Right lobe of liver (tissue), 6 donors: Measurements from ENCODE around the gene TGFBR3L. TPM values are rescaled to one million over a fixed set of nuclear protein-coding genes. Genes with fewer than 3 reads are reported as not detected.
"Not testable (repeated sequence)": the region's sequence is repeated elsewhere in the genome, so short reads cannot be mapped to it uniquely, and the experiment has no call there.

ENCODE experiments used
- ATAC-seq, 4 donors: fragments of 200-7000 bp; cut with Tn5 transposase; one replicate each; pipeline ENCODE4 v1.9.1; 2020; ENCODE audit warnings: mild to moderate bottlenecking in 4 of 4, moderate library complexity in 4 of 4
- DNase-seq, 3 donors: peaks; one replicate each; pipeline ENCODE4 v3.0.0-alpha.2; 2020
- H3K27ac ChIP-seq, 3 donors: fragments of 200-600 bp; one replicate each; pipeline ENCODE4 v1.8.0; 2022
- H3K27me3 ChIP-seq, 2 donors: fragments of 200-600 bp; one replicate each; pipeline ENCODE4 v1.8.0; 2022
- H3K36me3 ChIP-seq, 4 donors: fragments of 200-600 bp; sonication (generic) in 1 of 4; one replicate each; pipeline versions ENCODE4 v1.5.1 to v1.8.0; 2017 to 2022; ENCODE audit warnings: control low read depth in 1 of 4
- H3K4me1 ChIP-seq, 4 donors: fragments of 200-600 bp; sonication (generic) in 1 of 4; one replicate each; pipeline versions ENCODE4 v1.5.1 to v1.8.0; 2017 to 2022; ENCODE audit warnings: control low read depth in 1 of 4
- H3K4me3 ChIP-seq, 3 donors: fragments of 200-600 bp; one replicate each; pipeline ENCODE4 v1.8.0; 2022
- H3K9me3 ChIP-seq, 4 donors: fragments of 200-600 bp; sonication (generic) in 1 of 4; one replicate each; pipeline versions ENCODE4 v1.5.1 to v1.8.0; 2017 to 2022; ENCODE audit warnings: control low read depth in 1 of 4
- POLR2A ChIP-seq: fragments of 450-650 bp; IDR thresholded peaks from one replicate; pipeline ENCODE4 v1.6.1; 2017; ENCODE audit warnings: antibody characterized with exemption, mild to moderate bottlenecking
- WGBS: methylation state at CpG from one replicate; pipeline ENCODE4 v1.1.6; 2018; ENCODE audit warnings: low coverage, low lambda C conversion rate; ENCODE audit not compliant: insufficient coverage; ENCODE audit errors: missing lambda C conversion rate; 5-methylcytosine and 5-hydroxymethylcytosine counted together
- intact Hi-C, 2 donors: fragments of 100-400 bp; cut with DNase I; formaldehyde crosslinking; loops; one replicate each; pipeline versions ENCODE4 v1.11.2 to v1.14.1; 2022
- total RNA-seq, 6 experiments: library from RNA; depleted of rRNA in 2 of 6; stranded (reverse); fragments of >200 nt in 2 of 6; fragmentation: NEBNext Ultra II Directional in 3 of 6; extraction: Animal tissue kit (Norgen Biotek cat#: 25700) in 3 of 6; gene quantifications; one replicate each; pipeline versions ENCODE4 v1.1.0 to v1.2.4, GENCODE V29; 2016 to 2023
- TF ChIP-seq, protein P1 (sequence below), 4 donors: fragments of 200-600 bp in 3 of 4; fragments of 450-650 bp in 1 of 4; IDR thresholded peaks; one replicate each; pipeline versions ENCODE4 v1.5.1 to v1.8.0; 2016 to 2022; ENCODE audit warnings: antibody characterized with exemption in 4 of 4, mild to moderate bottlenecking in 2 of 4
- donor health status: DM: no; HTN: yes; CAD: no.
- donor health status: DM: no; HTN: no; CAD: no.
- donor health status: DM: no; HTN: no; CAD: no.
- donor health status: DM: no; HTN: yes; CAD: no.
- donor health status: DM: no; HTN: yes; CAD: no.

Gene TGFBR3L
- total RNA-seq, 6 experiments from 2014 or later = 0.42 to 2.9 (median 1.3) TPM

DNA sequence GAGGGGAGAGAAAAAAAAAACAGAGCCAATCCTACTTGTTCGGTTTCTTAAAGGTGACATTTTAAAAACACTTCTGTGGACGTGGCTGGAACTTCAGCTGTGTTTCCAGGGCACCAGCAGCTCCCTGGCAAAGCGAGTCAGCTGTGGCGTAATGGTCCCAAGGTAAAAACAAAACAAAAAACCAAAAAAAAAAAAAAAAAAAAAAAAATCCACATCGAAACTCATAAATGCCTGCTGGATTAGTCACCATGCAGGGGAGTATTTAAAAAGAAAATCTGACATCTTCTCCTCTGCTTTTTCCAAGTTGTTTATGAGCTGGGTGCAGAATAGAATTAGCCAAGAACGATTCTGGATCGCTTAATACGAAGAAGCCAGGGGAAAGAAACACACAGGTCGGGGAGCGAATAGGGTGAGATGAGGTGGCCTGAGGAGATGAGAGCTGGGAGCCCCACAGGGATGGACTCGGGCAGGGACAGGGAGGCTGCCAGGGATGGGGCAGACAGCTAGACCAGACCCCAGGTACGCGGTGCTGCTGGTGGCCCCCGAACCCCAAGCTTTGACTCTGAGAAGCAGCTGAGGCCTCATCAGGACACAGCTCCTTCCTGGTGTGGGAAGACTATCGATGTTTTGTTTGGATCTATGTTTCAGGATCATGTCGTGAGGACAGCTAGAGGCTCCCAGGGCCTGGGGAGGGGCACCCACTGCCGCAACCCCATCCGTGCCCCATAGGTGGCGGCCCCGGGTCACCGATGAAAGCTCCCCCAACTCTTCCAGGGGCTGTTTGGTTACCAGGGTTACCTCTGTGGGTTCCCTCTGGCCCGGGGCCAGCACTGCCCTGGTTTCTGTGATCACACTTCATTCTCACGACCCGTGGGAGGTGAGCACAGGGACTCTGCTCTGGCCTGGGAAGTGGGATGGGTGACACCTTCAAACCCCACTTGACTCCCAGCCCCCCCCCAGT is 14.4 kb downstream of the TGFBR3L start:
- Histone ChIP-seq H3K36me3 (peaks cover 0 to 37% (median 24%) of the 10 kb centered on the region in 4 donors), H3K4me3 (no peak overlapping the region), H3K9me3 (no peaks in the 10 kb centered on the region), H3K4me1 (peaks cover 0 to 6% (median 0%) of the 10 kb centered on the region in 4 donors), H3K27ac (no peak overlapping the region), H3K27me3 (no peaks in the 10 kb centered on the region)
- intact Hi-C loops = no loop called here
- 77% methylated on average over 14 of the region's 24 CpGs for WGBS
- TF ChIP-seq, protein P1, sequence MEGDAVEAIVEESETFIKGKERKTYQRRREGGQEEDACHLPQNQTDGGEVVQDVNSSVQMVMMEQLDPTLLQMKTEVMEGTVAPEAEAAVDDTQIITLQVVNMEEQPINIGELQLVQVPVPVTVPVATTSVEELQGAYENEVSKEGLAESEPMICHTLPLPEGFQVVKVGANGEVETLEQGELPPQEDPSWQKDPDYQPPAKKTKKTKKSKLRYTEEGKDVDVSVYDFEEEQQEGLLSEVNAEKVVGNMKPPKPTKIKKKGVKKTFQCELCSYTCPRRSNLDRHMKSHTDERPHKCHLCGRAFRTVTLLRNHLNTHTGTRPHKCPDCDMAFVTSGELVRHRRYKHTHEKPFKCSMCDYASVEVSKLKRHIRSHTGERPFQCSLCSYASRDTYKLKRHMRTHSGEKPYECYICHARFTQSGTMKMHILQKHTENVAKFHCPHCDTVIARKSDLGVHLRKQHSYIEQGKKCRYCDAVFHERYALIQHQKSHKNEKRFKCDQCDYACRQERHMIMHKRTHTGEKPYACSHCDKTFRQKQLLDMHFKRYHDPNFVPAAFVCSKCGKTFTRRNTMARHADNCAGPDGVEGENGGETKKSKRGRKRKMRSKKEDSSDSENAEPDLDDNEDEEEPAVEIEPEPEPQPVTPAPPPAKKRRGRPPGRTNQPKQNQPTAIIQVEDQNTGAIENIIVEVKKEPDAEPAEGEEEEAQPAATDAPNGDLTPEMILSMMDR (IDR thresholded peaks at IDR 0.05) = peak in 1 of 4 donors; percentile 12
- no peak for TF ChIP-seq POLR2A
- ATAC-seq = no peak
- DNase-seq = peak; percentile 42 to 55 (median 54)

DNA sequence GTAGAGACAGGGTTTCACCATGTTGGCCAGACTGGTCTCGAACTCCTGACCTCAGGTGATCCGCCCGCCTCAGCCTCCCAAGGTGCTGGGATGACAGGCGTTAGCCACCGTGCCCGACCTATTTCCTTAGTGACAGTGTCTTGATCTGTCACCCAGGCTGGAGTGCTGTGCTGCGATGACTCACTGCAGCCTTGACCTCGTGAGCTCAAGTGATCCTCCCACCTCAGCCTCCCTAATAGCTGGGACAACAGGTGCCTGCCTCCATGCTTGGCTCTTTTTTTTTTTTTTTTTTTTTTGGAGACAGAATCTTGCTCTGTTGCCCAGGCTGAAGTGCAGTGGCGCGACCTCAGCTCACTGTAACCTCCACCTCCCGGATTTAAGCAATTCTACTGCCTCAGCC is 15.4 kb downstream of the TGFBR3L start:
- H3K4me3 ChIP-seq, ATAC-seq, DNase-seq, H3K27ac ChIP-seq, H3K9me3 ChIP-seq, intact Hi-C loops, H3K27me3 ChIP-seq: not testable (repeated sequence)
- Histone ChIP-seq H3K4me1 (peaks cover 0 to 10% (median 0%) of the 10 kb centered on the region in 4 donors), H3K36me3 (peaks cover 0 to 46% (median 28%) of the 10 kb centered on the region in 4 donors)
- 85% methylated on average over 5 of the region's 11 CpGs for WGBS

DNA sequence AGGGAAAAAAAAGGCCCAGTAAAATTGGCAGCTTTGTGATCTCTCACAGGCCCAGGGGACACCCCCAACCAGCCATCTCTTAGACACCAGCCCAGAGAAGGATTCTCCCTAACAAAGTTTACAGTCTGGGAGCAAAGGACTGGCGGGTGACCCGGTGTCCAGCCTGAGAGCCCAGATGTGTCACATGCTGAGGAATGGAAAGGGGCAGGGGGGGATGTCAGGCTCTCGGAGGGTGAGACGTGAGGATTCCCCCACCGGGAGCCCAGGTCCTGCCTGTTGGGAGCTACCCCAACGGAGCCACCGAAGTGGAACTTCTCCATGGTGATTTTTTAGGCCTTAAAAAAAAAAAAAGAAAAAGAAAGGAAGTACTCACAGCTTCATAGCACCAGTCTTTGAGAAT is 16.1 kb downstream of the TGFBR3L start:
- WGBS = 93% methylated on average over 5 of the region's 7 CpGs
- Histone ChIP-seq H3K27me3 (no peaks in the 10 kb centered on the region), H3K9me3 (no peaks in the 10 kb centered on the region), H3K4me3 (no peak overlapping the region), H3K27ac (no peak overlapping the region), H3K36me3 (peaks cover 0 to 52% (median 32%) of the 10 kb centered on the region in 4 donors), H3K4me1 (peaks cover 0 to 9% (median 0%) of the 10 kb centered on the region in 4 donors)
- TF ChIP-seq, protein P1 (IDR thresholded peaks at IDR 0.05) = no peak
- no peak for TF ChIP-seq POLR2A
- intact Hi-C loops = no loop called here
- ATAC-seq (no peak), DNase-seq (no peak)

DNA sequence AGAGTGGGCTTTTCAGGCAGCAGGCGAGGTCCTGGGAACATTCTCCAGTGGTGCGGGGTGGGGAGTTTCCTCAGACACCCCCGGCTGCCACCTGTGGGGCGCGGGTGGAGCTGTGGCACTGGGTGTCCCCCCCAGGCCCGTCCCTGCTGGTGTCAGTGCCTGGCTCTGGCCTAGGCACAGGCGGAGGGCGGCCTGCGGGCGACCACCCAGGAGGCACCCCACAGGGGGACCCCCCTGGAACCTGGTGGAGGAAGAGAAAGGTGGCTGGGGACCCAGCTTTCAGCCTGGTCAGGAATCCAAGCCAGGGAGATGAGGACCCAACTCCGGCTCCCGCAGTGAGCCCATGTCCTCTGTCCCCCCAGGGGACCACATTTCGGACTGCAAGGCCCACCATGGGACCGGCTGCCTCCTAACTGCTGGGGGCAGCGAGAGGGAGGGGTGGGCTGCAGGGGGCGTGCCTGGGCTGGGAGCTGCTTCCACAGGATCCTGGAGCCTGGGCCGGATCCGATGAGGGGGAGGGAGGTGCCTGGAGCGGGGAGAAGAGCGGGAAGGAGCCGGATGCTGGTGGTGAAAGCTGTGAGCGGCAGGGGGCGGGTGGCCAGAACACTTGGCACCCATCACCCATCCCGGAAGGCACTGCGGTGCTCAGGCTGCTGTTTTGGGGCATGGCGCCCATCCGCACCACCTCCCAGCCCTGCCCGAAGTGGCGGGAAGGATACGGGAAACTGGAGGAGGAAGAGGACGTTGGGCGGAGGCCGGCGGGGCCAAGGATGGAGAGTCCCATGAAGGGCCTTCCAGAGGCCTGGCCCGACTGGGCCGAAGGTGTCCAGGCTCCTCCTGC is 16.8 kb downstream of the TGFBR3L start:
- Histone ChIP-seq H3K27ac (no peak overlapping the region), H3K36me3 (peaks cover 0 to 58% (median 35%) of the 10 kb centered on the region in 4 donors)

More for the DNA sequence above, 16.8 kb downstream of the TGFBR3L start:
- H3K27me3 ChIP-seq = no peaks in the 10 kb centered on the region
- H3K4me3 ChIP-seq = no peak overlapping the region
- peaks cover 0 to 9% (median 0%) of the 10 kb centered on the region in 4 donors for H3K4me1 ChIP-seq
- TF ChIP-seq, protein P1 (IDR thresholded peaks at IDR 0.05) = no peak
- no peak for TF ChIP-seq POLR2A
- H3K9me3 ChIP-seq = no peaks in the 10 kb centered on the region
- intact Hi-C loops = no loop called here
- DNase-seq (peak in 1 of 3 donors; percentile 52), ATAC-seq (no peak)
- WGBS = 88% methylated on average over 17 of the region's 36 CpGs
